ENCODE data around the gene SAMD15.
"Not testable (repeated sequence)": the region's sequence is repeated elsewhere in the genome, so short reads cannot be mapped to it uniquely, and the experiment has no call there.

SAMD15 gene

GRCh38 chr14:77376771-77377501 lies at the start of gene SAMD15, which contains the start of gene TMED8:
Gene SAMD15, plus strand, starts transcription at chr14:77377379. Its CDS starts 40 bp downstream, at chr14:77377419.
Gene TMED8, minus strand, starts transcription at chr14:77377094. Its CDS starts 41 bp downstream, at chr14:77377053.
- DNase-seq (ENCODE audit: low read depth): peak; percentile 56

- no peak for DNase-seq (ENCODE audit: low read depth)
These were observed 47.3 kb upstream of the SAMD15 start for GRCh38 chr14:77329872-77330271.

GRCh38 chr14:77335576-77335975 lies 41.6 kb upstream of the SAMD15 start:
- DNase-seq (ENCODE audit: low read depth): no peak

- not testable (repeated sequence) for DNase-seq (ENCODE audit: low read depth)
These were observed 39.9 kb upstream of the SAMD15 start for GRCh38 chr14:77337255-77337654.

- DNase-seq (ENCODE audit: low read depth): no peak
These were observed 39.3 kb upstream of the SAMD15 start for GRCh38 chr14:77337880-77338279.

GRCh38 chr14:77338302-77338701 lies 38.9 kb upstream of the SAMD15 start:
- DNase-seq (ENCODE audit: low read depth): no peak

GRCh38 chr14:77339407-77339806 lies 37.8 kb upstream of the SAMD15 start:
- DNase-seq (ENCODE audit: low read depth): no peak

GRCh38 chr14:77340389-77340788 lies 36.8 kb upstream of the SAMD15 start:
- DNase-seq (ENCODE audit: low read depth): no peak

- no peak for DNase-seq (ENCODE audit: low read depth)
These were observed 34.3 kb upstream of the SAMD15 start for GRCh38 chr14:77342726-77343397.

GRCh38 chr14:77343662-77344061 lies 33.5 kb upstream of the SAMD15 start:
- no peak for DNase-seq (ENCODE audit: low read depth)

GRCh38 chr14:77344377-77344996 lies 32.7 kb upstream of the SAMD15 start:
- DNase-seq (ENCODE audit: low read depth): no peak

GRCh38 chr14:77346495-77346894 lies 30.7 kb upstream of the SAMD15 start:
- DNase-seq (ENCODE audit: low read depth): no peak

- no peak for DNase-seq (ENCODE audit: low read depth)
These were observed 29.4 kb upstream of the SAMD15 start for GRCh38 chr14:77347751-77348150.

GRCh38 chr14:77353469-77354141 lies 23.6 kb upstream of the SAMD15 start:
- DNase-seq (ENCODE audit: low read depth): no peak

GRCh38 chr14:77355811-77356210 lies 21.4 kb upstream of the SAMD15 start:
- DNase-seq (ENCODE audit: low read depth): no peak

GRCh38 chr14:77356899-77357298 lies 20.3 kb upstream of the SAMD15 start:
- DNase-seq (ENCODE audit: low read depth): no peak

GRCh38 chr14:77359626-77360025 lies 17.6 kb upstream of the SAMD15 start:
- DNase-seq (ENCODE audit: low read depth): no peak

- no peak for DNase-seq (ENCODE audit: low read depth)
These were observed 13.0 kb upstream of the SAMD15 start for GRCh38 chr14:77364146-77364545.

GRCh38 chr14:77369285-77369684 lies 7.9 kb upstream of the SAMD15 start:
- DNase-seq (ENCODE audit: low read depth): no peak

- no peak for DNase-seq (ENCODE audit: low read depth)
These were observed 4.8 kb upstream of the SAMD15 start for GRCh38 chr14:77372304-77372841.

- DNase-seq (ENCODE audit: low read depth): no peak
These were observed 1.8 kb upstream of the SAMD15 start for GRCh38 chr14:77375164-77375950.

Measured in stimulated activated CD8-positive, alpha-beta memory T cell treated with anti-CD3 and anti-CD28 coated beads, Interleukin-15, amount 100 ng/mL, for 24 hours (primary cell).